Measurements from ENCODE around the gene SEMA4D. TPM values are rescaled to one million over a fixed set of nuclear protein-coding genes. Genes with fewer than 3 reads are reported as not detected.

SEMA4D gene
- total RNA-seq, 3 donors from 2014 or later (not counting 1 experiment from before 2014, with no cell fraction given): 354 to 448 (median 420) TPM

DNA sequence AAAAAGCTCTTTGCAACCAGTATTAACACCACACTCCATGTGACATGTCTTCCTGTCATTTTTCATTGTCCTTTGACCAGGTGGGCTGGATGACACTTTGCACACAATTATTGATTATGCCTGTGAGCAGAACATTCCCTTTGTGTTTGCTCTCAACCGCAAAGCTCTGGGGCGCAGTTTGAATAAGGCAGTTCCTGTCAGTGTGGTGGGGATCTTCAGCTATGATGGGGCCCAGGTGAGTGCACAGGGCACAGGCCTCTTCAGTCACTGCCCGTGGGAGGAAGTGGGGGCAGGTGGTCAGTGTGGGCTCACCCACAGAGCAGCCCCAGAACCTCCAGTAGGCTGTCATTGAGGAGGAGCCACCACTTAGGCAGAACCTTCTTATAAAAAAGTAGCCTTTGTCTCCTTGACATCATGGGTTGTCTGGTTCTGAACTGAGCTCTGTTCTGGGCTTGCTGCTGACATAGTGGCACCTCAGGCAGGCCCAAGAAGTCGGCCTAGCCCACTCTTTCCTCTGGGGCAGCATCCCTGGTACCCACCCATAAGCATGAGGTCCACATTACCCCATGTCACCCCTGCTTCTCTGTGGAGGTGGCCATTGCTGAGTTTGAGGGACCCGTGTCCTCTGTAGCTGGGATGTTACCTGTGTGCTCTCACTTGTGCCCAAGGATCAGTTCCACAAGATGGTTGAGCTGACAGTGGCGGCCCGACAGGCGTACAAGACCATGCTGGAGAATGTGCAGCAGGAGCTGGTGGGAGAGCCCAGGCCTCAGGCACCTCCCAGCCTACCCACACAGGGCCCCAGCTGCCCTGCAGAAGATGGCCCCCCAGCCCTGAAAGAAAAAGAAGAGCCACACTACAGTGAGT is 140.3 kb downstream of the SEMA4D start:
- Histone ChIP-seq H3K9me3 (ENCODE audit: control insufficient read depth, insufficient read depth, low read length) (no peaks in the 10 kb centered on the region), H3K27me3 (ENCODE audit: control insufficient read depth, insufficient read depth, low read length) (no peaks in the 10 kb centered on the region), H3K36me3 (ENCODE audit: control insufficient read depth, insufficient read depth, low read length) (peaks cover 93% of the 10 kb centered on the region), H3K4me1 (ENCODE audit: control insufficient read depth, insufficient read depth, low read length) (peaks cover 19% of the 10 kb centered on the region), H3K4me3 (ENCODE audit: low read length) (no peak overlapping the region), H3K27ac (ENCODE audit: low read length) (no peak overlapping the region)
- Mint-ChIP-seq H3K27me3 (ENCODE audit: low read depth in 2 of 2) (no peaks in the 10 kb centered on the region), H3K36me3 (peaks cover 39% of the 10 kb centered on the region), H3K9me3 (no peaks in the 10 kb centered on the region), H3K4me3 (no peak overlapping the region), H3K4me1 (peaks cover 27 to 47% of the 10 kb centered on the region in 2 donors), H3K27ac (peak overlapping the region; percentile 20 to 45)
- 80% methylated on average over 8 of the region's 8 CpGs for WGBS (ENCODE audit: insufficient coverage)
- TF ChIP-seq CTCF (IDR thresholded peaks at IDR 0.05): no peak
- peak in 1 of 3 donors; percentile 35 for ATAC-seq
- no peak for DNase-seq
- intact Hi-C loops (cut with micrococcal nuclease): no loop called here

DNA sequence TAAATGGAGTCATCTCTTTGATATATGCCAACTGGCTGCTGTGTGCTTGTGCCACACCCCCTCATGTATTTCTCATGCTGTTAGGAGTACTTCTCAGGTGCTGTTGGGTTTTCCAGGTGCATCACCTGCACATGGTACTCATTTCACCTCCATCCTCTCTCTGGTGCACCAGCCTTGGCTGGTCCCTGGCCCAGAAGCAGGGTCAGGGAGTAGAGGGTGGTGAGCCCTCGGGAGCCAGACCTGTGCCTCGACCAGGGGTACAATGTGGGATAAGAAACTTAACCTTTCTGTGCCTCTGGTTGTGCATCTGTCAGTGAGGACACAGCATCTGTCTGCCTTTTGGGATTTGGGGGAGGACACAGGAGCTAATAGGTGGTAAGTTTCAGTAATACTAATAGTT is 141.1 kb downstream of the SEMA4D start:
- no peaks in the 10 kb centered on the region for H3K27me3 Mint-ChIP-seq (ENCODE audit: low read depth in 2 of 2)
- H3K9me3 Mint-ChIP-seq: no peaks in the 10 kb centered on the region
- H3K4me1 Mint-ChIP-seq: peaks cover 35 to 55% of the 10 kb centered on the region in 2 donors
- DNase-seq (no peak), ATAC-seq (no peak)
- Histone ChIP-seq H3K4me1 (ENCODE audit: control insufficient read depth, insufficient read depth, low read length) (peaks cover 27% of the 10 kb centered on the region), H3K36me3 (ENCODE audit: control insufficient read depth, insufficient read depth, low read length) (peaks cover 92% of the 10 kb centered on the region), H3K27me3 (ENCODE audit: control insufficient read depth, insufficient read depth, low read length) (no peaks in the 10 kb centered on the region), H3K27ac (ENCODE audit: low read length) (no peak overlapping the region), H3K9me3 (ENCODE audit: control insufficient read depth, insufficient read depth, low read length) (no peaks in the 10 kb centered on the region), H3K4me3 (ENCODE audit: low read length) (no peak overlapping the region)
- no peak for TF ChIP-seq CTCF (IDR thresholded peaks at IDR 0.05)
- intact Hi-C loops (cut with micrococcal nuclease): no loop called here
- 88% methylated on average over 2 of the region's 2 CpGs for WGBS (ENCODE audit: insufficient coverage)
- peaks cover 44% of the 10 kb centered on the region for H3K36me3 Mint-ChIP-seq
- H3K27ac Mint-ChIP-seq: no peak overlapping the region
- H3K4me3 Mint-ChIP-seq: no peak overlapping the region

DNA sequence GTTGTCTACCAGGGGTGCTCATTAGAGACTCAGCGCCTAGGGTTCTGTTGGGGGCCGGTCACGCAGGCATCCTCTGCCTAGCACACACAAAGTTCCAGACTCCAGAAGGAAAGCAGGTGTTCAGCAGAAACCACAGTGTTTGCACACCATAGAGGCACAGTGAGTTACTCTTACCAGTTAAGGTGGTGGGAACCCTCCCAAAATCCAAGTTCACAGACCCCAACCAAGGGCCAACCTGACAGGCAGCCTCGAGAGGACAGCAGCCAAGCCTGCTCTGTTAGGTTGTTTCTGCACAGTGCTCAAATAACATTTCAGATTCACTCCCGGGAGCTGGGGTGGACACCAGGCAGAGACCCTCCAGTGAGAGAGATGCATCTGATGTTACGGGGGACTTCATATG is 143.4 kb downstream of the SEMA4D start:
- H3K9me3 Mint-ChIP-seq: no peaks in the 10 kb centered on the region
- no peak overlapping the region for H3K4me3 Mint-ChIP-seq
- no peak overlapping the region for H3K4me3 ChIP-seq (ENCODE audit: low read length)
- TF ChIP-seq CTCF (IDR thresholded peaks at IDR 0.05): no peak
- H3K27me3 ChIP-seq (ENCODE audit: control insufficient read depth, insufficient read depth, low read length): no peaks in the 10 kb centered on the region
- WGBS (ENCODE audit: insufficient coverage): 98% methylated on average over 6 of the region's 6 CpGs
- intact Hi-C loops (cut with micrococcal nuclease): no loop called here
- H3K4me1 ChIP-seq (ENCODE audit: control insufficient read depth, insufficient read depth, low read length): peaks cover 29% of the 10 kb centered on the region
- no peaks in the 10 kb centered on the region for H3K27me3 Mint-ChIP-seq (ENCODE audit: low read depth in 2 of 2)
- peak overlapping the region in 1 of 2 donors; percentile 49 for H3K27ac Mint-ChIP-seq
- H3K9me3 ChIP-seq (ENCODE audit: control insufficient read depth, insufficient read depth, low read length): no peaks in the 10 kb centered on the region
- H3K27ac ChIP-seq (ENCODE audit: low read length): no peak overlapping the region
- no peak for ATAC-seq
- peaks cover 93% of the 10 kb centered on the region for H3K36me3 ChIP-seq (ENCODE audit: control insufficient read depth, insufficient read depth, low read length)
- peaks cover 33% of the 10 kb centered on the region for H3K36me3 Mint-ChIP-seq
- no peak for DNase-seq
- peaks cover 37 to 38% of the 10 kb centered on the region in 2 donors for H3K4me1 Mint-ChIP-seq
